Activated B cell treated with CpG ODN at 0.5 μM for 24 hours (primary cell): Measurements from ENCODE around the gene MTHFD1. TPM values are rescaled to one million over a fixed set of nuclear protein-coding genes. Genes with fewer than 3 reads are reported as not detected.
A peak's percentile ranks its signal among the peaks of the same experiment; 100 is the strongest.

Experiments
- ATAC-seq: fragments of 200-7000 bp; cut with Tn5 transposase; one replicate; pipeline ENCODE4 v1.10.0; 2021; ENCODE audit warnings: low read depth, mild to moderate bottlenecking, moderate library complexity
- CTCF ChIA-PET: fragments of 350-600 bp; sonication (Branson Sonifier 250); formaldehyde crosslinking; loops from one replicate; lab custom pipeline; 2021; ENCODE audit warnings: antibody characterized with exemption; lab: Charles Lee
- POLR2A ChIA-PET: fragments of 350-600 bp; sonication (Branson Sonifier 250); formaldehyde crosslinking; loops from one replicate; lab custom pipeline; 2021; ENCODE audit warnings: antibody characterized with exemption; lab: Charles Lee
- DNase-seq: peaks from one replicate; pipeline ENCODE4 v3.0.0; 2022
- H3K27ac Mint-ChIP-seq: one replicate; pipeline ENCODE4 v1.8.0; 2020; ENCODE audit warnings: mixed read lengths
- H3K27me3 Mint-ChIP-seq: one replicate; pipeline ENCODE4 v1.8.0; 2021; ENCODE audit warnings: mixed read lengths
- H3K36me3 Mint-ChIP-seq: one replicate; pipeline ENCODE4 v1.8.0; 2021; ENCODE audit warnings: low read depth, mixed read lengths
- H3K4me1 Mint-ChIP-seq: one replicate; pipeline ENCODE4 v1.8.0; 2021; ENCODE audit warnings: mixed read lengths
- H3K4me3 Mint-ChIP-seq: one replicate; pipeline ENCODE4 v1.8.0; 2020; ENCODE audit warnings: mild to moderate bottlenecking, mixed read lengths
- H3K9me3 Mint-ChIP-seq: one replicate; pipeline ENCODE4 v1.8.0; 2020; ENCODE audit warnings: mixed read lengths
- intact Hi-C: fragments of 100-400 bp; cut with micrococcal nuclease; formaldehyde crosslinking; loops from one replicate; pipeline ENCODE4 v1.15.1; 2024
- total RNA-seq: library from RNA; stranded (reverse); gene quantifications from 2 replicates; pipeline ENCODE4 v1.2.3, GENCODE V29; 2022
- TF ChIP-seq, protein P1 (sequence below): fragments of 200-600 bp; IDR thresholded peaks from one replicate; pipeline ENCODE4 v1.8.0; 2022; ENCODE audit warnings: antibody characterized with exemption, mild to moderate bottlenecking

MTHFD1 gene
- total RNA-seq, 1 donor from 2014 or later = 98.4 TPM

GRCh38 chr14:64495252-64495651 lies 107.1 kb downstream of the MTHFD1 start:
- no peaks in the 10 kb centered on the region for H3K9me3 Mint-ChIP-seq
- H3K4me1 Mint-ChIP-seq = peaks cover 29% of the 10 kb centered on the region
- intact Hi-C loops = no loop called here
- no peak for ATAC-seq
- H3K27ac Mint-ChIP-seq = no peak overlapping the region
- ChIA-PET POLR2A (interaction anchor here (0.6 kb wide), 1 partner anchor 613 kb away, joined by 5 read pairs; no protein-coding TSS in a partner anchor), CTCF (interaction anchor here (0.6 kb wide), 1 partner anchor 16 kb away, joined by 3 read pairs; no protein-coding TSS in a partner anchor)
- peaks cover 54% of the 10 kb centered on the region for H3K36me3 Mint-ChIP-seq
- no peak for DNase-seq
- no peaks in the 10 kb centered on the region for H3K27me3 Mint-ChIP-seq
- TF ChIP-seq, protein P1, sequence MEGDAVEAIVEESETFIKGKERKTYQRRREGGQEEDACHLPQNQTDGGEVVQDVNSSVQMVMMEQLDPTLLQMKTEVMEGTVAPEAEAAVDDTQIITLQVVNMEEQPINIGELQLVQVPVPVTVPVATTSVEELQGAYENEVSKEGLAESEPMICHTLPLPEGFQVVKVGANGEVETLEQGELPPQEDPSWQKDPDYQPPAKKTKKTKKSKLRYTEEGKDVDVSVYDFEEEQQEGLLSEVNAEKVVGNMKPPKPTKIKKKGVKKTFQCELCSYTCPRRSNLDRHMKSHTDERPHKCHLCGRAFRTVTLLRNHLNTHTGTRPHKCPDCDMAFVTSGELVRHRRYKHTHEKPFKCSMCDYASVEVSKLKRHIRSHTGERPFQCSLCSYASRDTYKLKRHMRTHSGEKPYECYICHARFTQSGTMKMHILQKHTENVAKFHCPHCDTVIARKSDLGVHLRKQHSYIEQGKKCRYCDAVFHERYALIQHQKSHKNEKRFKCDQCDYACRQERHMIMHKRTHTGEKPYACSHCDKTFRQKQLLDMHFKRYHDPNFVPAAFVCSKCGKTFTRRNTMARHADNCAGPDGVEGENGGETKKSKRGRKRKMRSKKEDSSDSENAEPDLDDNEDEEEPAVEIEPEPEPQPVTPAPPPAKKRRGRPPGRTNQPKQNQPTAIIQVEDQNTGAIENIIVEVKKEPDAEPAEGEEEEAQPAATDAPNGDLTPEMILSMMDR = no peak
- H3K4me3 Mint-ChIP-seq = no peak overlapping the region

DNA sequence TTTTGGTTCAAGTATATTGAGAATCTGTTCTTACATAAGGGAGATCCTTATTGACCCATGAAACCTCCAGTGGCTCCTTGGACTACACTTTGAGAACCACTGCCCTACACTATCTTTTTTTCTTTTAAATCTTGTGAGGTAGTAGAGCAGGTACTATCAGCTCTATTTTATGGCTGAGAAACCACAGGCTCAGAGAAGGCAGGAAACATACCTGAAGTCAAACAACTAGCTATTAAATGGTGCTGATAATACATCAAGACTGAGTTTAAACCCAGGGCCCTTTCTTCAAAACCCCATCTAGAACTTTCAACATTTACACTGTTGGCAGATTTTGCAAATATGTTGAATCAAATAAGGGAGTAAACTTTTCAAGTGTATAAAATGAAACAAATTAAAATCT lies 108.6 kb downstream of the MTHFD1 start:
- Mint-ChIP-seq H3K4me3 (no peak overlapping the region), H3K4me1 (peaks cover 36% of the 10 kb centered on the region), H3K36me3 (peaks cover 38% of the 10 kb centered on the region), H3K9me3 (no peaks in the 10 kb centered on the region), H3K27me3 (no peaks in the 10 kb centered on the region), H3K27ac (no peak overlapping the region)
- ATAC-seq (no peak), DNase-seq (no peak)
- CTCF ChIA-PET = interaction anchor here (0.7 to 2.1 kb wide), 3 partner anchors 14 to 67 kb away, joined by 3 to 11 read pairs (median 7); no protein-coding TSS in a partner anchor
- TF ChIP-seq, protein P1 = no peak
- POLR2A ChIA-PET = no interaction called here
- intact Hi-C loops = no loop called here

GRCh38 chr14:64500088-64500487 lies 111.9 kb downstream of the MTHFD1 start:
- DNase-seq (no peak), ATAC-seq (no peak)
- CTCF ChIA-PET = interaction anchor here (3.3 kb wide), 1 partner anchor 11 kb away, joined by 32 read pairs; no protein-coding TSS in a partner anchor
- Mint-ChIP-seq H3K4me1 (peaks cover 43% of the 10 kb centered on the region), H3K27me3 (no peaks in the 10 kb centered on the region), H3K4me3 (peak overlapping the region; percentile 25), H3K36me3 (peaks cover 29% of the 10 kb centered on the region), H3K9me3 (no peaks in the 10 kb centered on the region), H3K27ac (peak overlapping the region; percentile 99)
- TF ChIP-seq, protein P1 = no peak
- intact Hi-C loops = loop anchor here (5.0 to 10.0 kb wide), 5 partner anchors 485 to 1025 kb away; partner anchors contain the start of genes FNTB, SGPP1 and SYNE2
- POLR2A ChIA-PET = interaction anchor here (2.2 kb wide), 1 partner anchor 112 kb away, joined by 6 read pairs; the partner anchor contains the start of gene MTHFD1

- TF ChIP-seq, protein P1 = no peak
- Mint-ChIP-seq H3K4me3 (peak overlapping the region; percentile 97), H3K4me1 (peaks cover 57% of the 10 kb centered on the region), H3K9me3 (no peaks in the 10 kb centered on the region), H3K36me3 (peaks cover 28% of the 10 kb centered on the region), H3K27me3 (no peaks in the 10 kb centered on the region), H3K27ac (peak overlapping the region; percentile 99)
- CTCF ChIA-PET = interaction anchor here (0.9 to 3.3 kb wide), 6 partner anchors 10 to 157 kb away, joined by 3 to 32 read pairs (median 4); partner anchors contain the start of gene HSPA2
- ATAC-seq = no peak
- POLR2A ChIA-PET = interaction anchor here (1.0 to 4.5 kb wide), 10 partner anchors 9 to 265 kb away, joined by 3 to 55 read pairs (median 13); partner anchors contain the start of genes AKAP5, HSPA2 and MTHFD1
- no peak for DNase-seq
- intact Hi-C loops = loop anchor here (1.0 to 10.0 kb wide), 8 partner anchors 10 to 1027 kb away; partner anchors contain the start of genes FNTB, SGPP1 and SYNE2
Observed at GRCh38 chr14:64501411-64502171, 113.4 kb downstream of the MTHFD1 start.
